Renal cortical epithelial cell (primary cell): ENCODE results near the gene LIMK2. TPM values are rescaled to one million over a fixed set of nuclear protein-coding genes. Genes with fewer than 3 reads are reported as not detected.
A peak's percentile ranks its signal among the peaks of the same experiment; 100 is the strongest.
"Not testable (repeated sequence)": the region's sequence is repeated elsewhere in the genome, so short reads cannot be mapped to it uniquely, and the experiment has no call there.

Experiments used
- DNase-seq: peaks from one replicate; pipeline ENCODE4 v3.0.0-alpha.2; 2011; ENCODE audit warnings: low read depth
- total RNA-seq: library from RNA; depleted of rRNA; stranded (reverse); fragments of >200 nt; gene quantifications from 2 replicates; pipeline ENCODE4 v1.2.3, GENCODE V29; 2014

Gene LIMK2
- total RNA-seq, 1 donor from 2014 or later = 106 TPM

DNA sequence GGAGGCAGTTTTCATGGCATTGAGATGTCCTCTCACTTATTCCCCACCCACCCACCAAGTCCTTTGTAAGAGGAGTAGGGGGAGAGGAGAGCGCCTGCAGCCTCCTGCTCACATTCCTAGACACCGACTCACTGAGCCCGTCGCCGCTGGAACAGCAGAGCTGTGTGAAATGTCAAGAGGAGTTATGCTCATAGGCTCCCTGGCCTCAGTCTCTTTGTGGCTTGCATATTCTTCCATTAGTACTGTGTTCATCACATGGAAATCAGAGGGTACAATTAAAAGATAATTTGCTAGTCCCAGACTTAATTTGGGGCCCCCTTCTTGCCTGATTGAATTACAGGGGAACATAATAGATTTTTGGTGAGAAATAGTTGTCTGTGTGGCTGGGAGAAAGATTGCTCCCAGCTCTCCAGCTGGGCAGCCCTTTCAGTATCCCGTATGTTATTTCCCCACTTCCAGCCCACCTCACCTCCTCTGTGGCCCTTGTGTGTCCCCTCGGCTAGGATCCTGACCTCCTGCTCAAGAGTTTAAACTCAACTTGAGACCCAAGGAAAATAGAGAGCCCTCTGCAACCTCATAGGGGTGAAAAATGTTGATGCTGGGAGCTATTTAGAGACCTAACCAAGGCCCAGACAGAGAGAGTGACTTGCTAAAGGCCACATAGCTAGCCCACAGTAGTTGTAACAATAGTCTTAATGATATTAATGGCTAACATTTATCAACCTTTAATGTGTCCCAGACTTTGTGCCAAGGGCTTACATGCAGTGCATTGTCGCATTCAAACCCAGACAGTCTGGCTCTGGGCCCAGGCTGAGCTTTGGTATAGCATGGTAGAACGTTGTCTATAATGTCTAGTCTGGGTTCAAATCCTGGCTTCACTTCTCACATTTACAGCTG is 32.2 kb downstream of the LIMK2 start:
- peak; percentile 84 for DNase-seq

DNA sequence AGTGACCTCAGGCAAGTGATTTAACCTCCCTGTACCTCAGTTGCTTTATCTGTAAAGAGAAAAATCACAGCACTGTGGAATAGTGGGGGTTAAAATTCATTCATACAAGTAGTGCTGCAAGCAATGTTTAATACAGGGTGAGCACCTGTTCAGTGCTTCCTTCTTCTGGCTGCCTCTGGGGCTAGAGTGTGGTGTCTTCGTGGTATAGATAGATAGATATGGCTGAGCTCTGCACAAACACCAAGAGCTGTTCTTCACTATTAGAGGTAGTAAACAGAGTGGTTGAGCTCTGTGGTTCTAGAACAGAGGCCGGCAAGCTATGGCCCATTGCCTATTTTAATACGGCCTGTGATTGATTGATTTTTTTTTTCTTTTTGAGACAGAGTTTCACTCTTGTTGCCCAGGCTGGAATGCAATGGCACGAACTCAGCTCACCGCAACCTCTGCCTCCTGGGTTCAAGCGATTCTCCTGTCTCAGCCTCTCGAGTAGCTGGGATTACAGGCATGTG is 32.9 kb downstream of the LIMK2 start:
- DNase-seq = no peak

DNA sequence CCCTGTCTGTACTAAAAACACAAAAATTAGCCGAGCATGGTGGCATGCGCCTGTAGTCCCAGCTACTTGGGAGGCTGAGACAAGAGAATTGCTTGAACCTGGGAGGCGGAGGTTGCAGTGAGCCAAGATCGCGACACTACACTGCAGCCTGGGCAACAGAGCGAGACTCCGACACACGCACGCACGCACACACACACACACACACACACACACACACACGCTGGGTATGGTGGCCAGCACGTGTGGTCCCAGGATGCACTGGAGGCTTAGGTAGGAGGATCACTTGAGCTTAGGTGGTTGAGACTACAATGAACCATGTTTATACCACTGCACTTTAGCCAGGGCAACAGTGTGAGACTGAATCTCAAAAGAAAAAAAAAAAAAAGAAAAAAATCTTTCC is 33.9 kb downstream of the LIMK2 start:
- not testable (repeated sequence) for DNase-seq

DNA sequence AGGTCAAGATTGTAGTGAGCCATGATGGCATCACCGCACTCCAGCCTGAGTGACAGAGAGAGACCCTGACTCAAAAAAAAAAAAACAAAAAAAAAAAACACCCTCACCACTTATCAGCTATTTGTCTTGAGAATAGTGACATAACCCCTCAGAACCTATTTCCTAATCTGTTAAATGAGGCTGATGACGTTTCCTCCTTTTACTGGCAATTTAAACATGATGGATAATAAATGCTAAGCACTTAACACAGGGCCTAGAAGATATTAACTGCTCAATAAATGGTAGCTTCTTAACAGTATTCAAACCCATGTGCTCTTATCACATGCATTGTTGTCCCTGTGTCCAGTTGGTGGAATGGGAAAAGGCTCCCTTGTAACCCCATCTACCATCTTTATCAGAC is 34.6 kb downstream of the LIMK2 start:
- DNase-seq = no peak

DNA sequence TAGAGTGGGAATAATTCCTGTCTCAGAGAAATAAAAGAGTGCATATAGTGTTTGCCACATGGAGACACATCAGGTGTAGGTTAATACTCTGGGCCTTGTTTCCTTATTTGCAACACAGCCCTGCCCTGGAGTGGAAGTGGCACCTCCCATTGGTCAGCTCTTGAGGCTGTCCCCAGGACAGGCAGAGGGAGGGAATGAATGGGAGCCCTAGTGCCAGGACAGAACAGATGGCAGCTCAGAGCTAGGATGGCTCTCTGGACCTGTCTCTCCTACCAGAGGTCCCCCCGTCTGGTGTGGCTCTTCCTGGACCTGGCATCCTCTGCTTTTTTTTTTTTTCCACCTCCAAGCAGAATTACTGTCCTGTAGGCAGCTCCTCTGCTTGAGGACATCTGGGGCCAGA is 35.6 kb downstream of the LIMK2 start:
- no peak for DNase-seq

DNA sequence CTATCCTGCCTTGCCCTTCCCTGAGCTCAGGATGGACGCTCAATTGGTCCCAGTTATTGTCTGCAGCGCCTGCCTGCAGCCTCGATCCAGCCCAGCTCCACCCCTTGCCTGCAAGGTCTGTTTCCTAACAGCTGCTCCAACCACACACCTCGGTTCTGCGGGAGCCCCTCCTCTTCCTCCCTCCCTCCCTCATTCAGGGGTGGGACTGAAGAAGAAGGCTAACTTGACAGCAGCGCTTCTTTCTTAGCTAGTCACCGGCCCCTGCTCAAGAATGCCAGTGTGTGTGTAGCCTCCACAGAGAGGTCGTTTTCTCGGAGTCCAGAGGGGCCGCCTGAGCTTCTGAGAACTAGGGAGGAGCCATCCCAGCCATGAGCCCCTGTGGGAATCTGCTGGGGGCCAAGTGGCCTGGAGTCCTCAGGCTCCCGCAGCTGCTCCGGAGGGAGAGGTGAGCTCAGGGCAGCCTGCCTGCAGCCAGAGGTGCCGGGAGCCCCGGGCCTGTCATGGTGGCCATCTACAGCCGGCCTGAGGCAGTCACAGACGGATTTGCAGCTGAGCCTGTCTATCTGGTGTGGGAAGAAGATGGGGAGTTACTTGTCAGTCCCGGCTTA is 36.1 kb downstream of the LIMK2 start:
- DNase-seq = peak; percentile 91

DNA sequence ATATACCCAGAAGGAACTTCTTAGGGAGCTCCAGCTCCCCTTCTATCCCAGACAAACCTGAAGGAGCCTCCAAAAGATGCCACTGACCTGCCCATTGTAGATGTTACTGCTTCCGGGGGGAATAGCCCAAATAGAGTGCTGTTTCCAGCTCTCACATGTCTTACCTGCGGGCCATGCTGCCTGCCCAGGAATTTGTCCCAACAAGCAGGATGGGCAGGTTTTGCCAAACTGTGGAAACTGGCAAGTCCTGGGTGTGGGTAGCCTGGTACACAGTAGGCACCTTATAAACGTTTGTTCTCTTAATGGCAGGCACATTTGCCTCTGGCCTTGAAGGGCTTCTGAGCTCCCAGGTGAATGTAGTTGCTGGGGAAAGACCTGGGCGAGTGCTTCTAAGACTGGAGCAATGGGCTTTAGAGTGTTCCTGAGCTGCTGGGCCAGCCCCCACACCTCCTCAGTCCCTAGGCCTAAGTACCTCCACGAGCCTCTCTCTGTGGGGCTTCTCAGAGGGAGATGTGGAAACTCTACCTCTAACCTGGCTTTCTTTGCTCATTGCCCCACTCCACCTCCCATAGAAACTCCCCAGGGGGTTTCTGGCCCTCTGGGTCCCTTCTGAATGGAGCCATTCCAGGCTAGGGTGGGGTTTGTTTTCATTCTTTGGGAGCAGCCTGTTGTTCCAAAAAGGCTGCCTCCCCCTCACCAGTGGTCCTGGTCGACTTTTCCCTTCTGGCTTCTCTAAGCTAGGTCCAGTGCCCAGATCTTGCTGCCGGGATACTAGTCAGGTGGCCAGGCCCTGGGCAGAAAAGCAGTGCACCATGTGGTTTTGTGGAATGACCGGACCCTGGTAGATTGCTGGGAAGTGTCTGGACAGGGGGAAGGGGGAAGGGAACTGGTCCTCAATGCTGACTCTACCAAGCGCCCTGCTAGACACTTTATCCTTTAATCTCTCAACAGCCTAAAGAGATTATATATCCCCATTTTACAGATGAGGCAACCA is 37.2 kb downstream of the LIMK2 start:
- DNase-seq = peak; percentile 53

DNA sequence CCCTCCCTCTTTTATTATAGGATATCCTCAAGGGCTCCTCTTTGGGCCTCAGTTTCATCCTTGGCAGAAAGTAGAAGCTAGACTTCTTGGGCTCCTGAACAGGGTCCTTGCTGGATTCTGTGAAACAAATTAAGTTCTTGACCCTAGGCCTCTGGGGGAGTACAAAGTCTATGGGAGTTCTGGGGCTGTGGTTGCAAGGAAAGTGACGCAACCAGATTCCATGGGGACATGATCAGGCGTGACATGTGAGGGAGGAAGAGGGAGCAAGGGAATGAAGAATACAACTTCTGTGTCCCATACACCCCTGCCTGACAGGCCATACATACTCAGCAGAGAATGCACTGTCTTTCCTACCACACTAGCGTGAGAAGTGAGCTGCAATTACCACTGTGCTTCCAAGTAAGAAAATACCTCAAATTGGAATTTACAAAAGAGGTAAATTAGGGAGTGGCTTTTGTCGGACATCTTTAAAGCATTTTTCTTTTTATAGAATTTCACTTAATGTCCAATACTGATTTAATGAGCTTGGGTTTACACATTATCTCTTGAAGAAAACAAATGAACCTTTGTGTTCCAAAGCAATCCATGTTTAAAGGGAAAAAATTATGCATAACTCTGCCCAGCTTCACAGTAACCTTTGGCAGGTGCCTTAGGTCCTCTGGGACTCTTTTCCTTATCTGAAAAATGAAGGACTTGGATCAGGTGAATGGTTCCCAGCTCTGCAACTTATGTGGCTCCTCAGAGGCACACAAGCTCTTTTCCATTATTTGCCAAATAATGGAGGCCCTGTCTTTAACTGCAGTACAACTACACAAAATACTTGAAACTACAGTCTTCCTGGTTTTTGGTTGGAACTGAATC is 38.9 kb downstream of the LIMK2 start:
- DNase-seq = peak; percentile 60

DNA sequence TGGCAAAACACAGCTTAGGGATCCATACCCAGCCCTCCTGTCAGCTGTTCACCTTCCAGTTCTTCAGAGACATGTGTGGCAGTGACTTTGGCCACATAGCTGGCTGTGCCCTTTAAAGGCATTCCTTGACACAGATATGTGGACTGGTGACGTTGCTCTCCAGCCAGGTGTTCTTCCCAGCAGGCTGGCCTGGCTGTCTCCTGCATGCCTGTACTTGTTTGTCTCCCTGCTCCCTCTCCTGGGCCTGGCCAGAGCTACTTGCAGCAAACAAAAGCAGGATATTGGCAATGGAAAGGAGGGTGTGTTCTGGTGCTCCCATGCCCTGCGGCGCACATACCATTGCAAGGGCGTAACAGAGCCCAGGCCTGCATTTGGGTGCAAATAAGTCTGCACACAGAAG is 41.9 kb downstream of the LIMK2 start:
- DNase-seq = no peak

DNA sequence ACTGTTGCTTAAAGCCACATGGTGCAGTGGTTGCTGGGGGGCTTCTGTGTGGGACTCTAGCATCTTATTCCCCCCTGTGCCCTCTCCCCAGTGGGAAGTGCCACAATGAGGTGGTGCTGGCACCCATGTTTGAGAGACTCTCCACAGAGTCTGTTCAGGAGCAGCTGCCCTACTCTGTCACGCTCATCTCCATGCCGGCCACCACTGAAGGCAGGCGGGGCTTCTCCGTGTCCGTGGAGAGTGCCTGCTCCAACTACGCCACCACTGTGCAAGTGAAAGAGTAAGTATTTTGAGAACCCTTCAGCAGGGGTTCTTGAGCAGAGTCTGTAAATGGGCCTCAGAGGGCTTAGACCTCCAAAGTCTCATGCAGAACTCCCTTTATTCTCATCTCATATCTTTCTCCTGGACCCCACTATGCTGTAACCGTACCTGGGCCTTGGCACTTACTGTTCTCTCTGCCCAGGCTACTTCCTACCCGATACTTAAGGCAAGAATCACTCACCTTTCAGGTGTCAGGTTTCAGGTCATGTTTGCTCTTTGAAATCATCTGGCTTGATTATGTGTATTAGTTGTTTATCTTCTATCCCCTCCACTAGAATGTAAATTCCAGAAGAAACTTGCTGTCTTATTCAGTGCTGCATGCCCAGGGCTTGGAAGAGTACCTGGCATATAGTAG is 47.8 kb downstream of the LIMK2 start:
- no peak for DNase-seq

DNA sequence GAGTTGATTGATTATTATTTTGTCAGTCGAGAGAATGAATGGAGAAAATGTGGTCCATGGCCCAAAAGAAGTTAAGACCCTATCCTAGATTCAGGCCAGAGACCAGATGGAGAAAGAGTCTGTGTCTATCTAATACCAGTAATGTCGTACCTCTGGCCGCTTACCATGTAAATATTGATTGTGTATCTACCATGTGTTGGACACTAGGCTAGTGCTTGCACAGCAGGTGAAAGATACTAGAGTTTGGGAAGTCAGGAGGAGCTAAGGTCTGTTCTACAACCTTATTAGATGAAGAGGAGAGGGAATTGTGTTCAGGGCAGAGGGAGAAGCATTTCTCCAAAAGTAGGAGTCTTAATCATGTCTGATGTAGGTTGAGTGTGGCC is 48.4 kb downstream of the LIMK2 start:
- no peak for DNase-seq

DNA sequence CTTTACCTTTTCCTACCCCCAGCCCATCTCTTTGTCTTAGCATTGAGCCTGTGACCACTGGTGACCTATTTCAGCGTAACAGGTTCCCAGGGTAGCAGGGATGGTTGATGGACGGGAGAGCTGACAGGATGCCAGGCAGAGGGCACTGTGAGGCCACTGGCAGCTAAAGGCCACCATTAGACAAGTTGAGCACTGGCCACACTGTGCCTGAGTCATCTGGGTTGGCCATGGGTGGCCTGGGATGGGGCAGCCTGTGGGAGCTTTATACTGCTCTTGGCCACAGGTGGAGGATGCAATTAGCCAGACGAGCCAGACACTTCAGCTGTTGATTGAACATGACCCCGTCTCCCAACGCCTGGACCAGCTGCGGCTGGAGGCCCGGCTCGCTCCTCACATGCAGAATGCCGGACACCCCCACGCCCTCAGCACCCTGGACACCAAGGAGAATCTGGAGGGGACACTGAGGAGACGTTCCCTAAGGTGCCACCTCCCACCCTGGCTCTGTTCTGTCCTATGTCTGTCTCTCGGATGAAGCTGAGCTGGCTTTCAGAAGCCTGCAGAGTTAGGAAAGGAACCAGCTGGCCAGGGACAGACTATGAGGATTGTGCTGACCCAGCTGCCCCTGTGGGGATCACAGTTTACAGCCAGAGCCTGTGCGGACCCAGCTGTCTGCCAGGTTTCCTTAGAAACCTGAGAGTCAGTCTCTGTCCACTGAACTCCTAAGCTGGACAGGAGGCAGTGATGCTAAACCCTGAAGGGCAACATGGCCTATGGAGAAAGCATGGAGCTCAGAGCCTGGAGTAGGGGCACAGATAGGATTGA is 50.4 kb downstream of the LIMK2 start:
- DNase-seq = no peak

DNA sequence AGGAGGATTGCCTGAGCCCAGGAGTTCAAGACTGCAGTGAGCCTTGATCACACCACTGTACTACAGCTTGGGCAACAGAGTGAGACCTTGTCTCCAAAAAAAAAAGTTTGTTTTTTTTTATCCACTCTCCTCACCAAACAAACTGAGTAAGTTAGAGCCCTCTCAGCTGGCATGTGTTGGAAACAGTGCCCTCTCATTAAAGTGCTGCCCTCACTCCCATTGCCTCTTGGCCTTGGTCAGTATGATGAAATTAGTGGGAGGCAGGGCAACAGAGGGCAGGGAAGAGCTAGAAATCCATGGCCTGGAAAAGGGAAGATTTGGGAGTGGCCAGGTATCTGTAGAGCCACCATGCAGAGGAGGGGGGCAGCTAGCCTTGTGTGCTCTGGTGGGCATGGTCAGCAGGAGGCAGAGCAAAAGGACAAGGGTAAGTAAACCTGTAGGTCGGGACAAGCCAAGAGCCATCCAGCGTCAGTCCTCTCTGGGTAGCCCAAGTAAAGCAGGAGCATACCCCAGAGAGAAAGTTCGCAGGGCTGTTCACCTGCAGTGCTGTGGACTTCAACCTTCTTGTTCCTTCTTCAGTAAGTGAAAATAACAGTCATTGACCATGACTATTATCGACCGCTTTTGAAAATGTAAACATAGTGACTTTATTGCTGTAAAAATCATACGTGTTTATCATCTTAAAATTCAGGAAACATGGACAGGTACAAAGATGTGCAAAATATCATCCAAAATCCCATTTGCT is 52.0 kb downstream of the LIMK2 start:
- peak; percentile 19 for DNase-seq

DNA sequence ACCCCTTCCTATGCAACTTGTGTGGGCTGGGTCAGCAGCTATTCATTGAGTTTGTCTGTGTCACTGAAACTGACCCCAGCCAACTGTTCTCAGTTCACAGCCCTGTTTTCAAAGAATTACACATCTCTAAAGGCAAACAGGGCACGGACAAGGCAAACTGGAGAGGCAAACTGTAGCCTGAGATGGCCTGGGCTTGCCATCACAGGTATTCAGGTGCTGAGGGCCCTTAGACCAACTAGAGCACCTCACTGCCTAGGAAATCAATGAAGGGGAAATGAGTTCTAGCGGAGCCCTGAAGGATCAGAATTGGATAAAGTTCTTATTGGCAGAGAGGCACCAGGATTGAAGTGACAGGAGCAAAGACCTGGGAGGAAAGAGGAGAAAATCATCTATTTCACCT is 56.2 kb downstream of the LIMK2 start:
- no peak for DNase-seq

DNA sequence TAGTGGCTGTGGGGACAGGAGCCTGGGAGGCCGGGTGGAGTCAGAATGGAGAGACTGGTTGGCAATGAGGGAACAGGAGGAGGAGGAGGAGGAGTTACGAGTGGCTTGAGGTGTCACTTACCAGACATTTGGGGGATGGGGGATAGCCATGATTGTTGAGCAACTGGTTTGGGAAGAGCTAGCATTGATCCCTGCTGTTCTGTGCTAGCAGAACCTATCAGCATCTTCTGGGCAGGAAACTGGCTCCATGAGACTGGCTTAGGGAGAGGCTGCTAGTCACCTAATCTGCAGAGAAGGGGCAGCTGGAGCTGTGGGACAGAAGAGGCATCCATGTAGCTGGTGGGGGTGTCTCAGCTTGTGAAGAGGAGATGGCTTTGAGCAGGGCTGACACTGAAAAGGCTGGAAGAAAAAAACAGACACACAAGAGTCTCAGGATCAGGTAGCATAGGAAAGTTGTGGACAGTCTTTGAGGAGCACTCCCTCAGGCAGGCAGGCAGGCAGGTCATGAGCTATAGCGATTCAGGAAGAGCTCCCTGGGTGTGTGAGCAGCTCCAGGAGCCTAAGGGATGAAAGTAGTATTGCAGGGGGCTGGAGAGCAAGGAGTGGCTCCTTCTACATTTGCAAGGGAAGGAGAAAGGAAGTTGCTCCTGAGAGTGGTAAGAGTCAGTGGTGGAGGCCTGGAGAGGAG is 57.9 kb downstream of the LIMK2 start:
- peak; percentile 21 for DNase-seq

DNA sequence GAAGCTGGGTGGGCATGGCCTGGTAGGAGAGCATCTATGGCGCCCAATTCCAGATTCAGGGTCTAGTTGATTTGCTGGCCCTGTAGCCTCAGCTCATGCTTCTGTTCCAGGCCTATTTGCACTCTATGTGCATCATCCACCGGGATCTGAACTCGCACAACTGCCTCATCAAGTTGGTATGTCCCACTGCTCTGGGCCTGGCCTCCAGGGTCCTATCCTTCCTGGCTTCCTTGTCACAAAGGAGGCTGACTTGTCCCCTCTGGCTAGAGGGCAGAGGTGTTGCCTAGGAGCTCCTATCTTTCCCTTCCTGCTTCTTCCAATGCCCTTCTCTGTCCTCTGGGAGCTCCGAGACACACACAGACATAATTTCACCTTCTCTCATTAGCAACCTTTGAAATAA is 58.9 kb downstream of the LIMK2 start:
- DNase-seq = no peak

DNA sequence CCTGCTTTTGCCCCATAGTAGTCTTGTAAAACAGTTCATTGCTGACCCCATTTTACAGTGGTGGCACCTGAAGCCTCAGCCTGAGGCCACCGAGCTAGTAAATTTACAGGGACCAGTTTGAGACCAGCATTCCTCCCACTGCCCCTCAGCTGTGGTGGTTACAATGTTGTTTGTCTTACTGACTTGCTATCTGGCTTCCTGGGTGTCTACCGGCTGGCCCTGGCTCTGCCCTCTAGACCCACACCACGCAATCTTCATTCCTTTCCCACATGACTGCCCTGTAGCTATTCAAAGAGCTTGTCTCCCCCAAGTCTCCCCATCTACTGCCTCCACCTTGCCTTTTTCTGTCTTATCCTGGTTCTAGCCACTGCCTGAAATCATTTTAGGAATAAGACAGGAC is 59.4 kb downstream of the LIMK2 start:
- DNase-seq = peak; percentile 87
